HG02571 (cell line): Measurements from ENCODE around the gene C9.
"Not testable (repeated sequence)": the region's sequence is repeated elsewhere in the genome, so short reads cannot be mapped to it uniquely, and the experiment has no call there.

ENCODE experiments used
- ATAC-seq: cut with Tn5 transposase; IDR thresholded peaks from one replicate; pipeline ENCODE4 v1.9.1; 2021; ENCODE audit warnings: mild to moderate bottlenecking, moderate library complexity; ENCODE audit not compliant: unreplicated experiment

Gene C9

DNA sequence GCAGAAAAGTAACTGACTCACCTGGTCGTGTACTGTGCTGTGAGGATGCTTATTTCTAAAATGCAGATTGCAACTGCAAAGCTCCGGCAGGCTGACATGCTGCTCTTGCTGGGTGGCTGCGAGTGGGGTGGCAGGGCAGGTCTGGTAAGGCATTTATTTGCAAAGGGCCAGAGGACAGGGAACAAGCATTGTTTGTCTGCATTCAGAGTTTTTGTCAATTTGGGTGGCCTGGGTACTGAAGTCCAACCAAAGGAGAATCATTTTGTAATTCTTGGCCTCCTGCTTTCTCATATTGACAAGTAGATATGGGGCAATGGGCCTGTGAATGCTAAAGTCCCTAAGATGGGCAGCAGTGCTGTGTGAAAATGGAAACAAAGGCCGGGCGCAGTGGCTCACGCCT lies at the start of gene C9:
TSS of gene C9 (minus strand) at position 129 of the 400 bp plus-strand sequence. CDS start at position 98, 31 bp downstream.
- no peak for ATAC-seq

DNA sequence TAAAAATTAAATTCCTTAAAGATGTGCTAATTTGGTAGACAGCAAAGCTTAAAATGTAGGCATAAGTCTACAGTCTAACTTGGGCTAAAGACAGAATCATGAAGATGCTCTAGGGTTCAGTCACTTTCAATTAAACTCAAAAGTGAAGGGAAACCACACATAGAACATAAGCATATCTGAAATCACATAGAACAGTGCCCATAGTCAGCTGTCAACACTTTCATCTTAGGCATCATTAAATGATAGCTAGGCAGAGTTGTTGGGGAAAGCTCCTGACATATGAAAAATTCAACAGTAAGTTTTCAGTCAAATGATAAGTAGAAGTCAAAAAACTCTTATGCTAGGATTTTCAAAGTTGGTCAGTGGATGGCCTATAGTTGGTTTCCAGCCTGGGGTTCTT lies 49.5 kb upstream of the C9 start:
- no peak for ATAC-seq

DNA sequence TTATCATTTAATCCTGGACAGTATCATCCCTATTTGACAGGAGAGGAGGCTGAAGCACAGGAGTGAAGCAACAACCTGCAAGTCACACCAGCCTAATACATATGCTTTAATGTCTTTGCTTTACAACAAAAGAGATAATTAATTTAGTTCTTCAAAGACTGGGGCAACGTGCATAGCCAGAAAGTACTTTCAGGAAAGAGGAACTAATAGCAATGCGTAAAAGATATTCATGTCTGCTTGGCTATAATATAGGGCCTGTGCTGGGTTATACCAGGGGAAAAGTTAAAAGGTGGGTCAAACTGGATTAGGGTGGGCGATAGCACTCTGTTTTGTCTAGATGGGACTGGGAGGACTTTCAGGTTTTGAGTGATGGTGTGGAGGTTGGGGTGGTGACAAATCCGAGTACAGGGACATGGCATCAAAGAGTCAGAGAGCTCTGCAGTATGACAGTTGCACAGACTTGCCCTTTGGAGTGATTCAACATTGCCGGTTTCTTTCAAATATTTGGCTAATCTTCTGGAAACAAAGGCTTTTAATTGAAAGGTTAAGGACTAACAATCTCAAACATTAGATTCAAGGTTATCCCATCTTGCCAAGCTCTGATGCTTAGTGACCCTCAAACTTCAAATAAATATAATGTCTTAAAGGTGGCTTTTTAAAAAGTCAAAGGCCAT lies 48.6 kb upstream of the C9 start:
- no peak for ATAC-seq

DNA sequence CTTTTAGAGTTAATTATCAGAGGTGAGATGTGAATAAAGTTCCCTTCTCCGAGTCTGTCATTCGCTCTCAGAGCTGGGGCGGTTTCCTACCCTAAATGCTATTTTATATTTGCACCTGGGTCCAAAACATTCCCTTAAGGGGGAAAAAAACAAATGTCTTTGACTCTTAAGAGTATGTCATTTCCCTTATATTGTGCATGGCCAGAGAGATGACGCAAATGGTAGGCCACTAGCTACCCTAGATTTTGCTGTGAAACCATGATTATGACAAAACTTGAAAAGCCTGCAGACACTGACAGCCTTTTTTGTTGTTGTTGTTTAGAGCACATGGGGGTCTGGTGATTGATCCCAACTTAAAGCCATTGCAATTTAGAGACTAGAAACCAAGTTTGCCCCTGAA lies 47.7 kb upstream of the C9 start:
- no peak for ATAC-seq

DNA sequence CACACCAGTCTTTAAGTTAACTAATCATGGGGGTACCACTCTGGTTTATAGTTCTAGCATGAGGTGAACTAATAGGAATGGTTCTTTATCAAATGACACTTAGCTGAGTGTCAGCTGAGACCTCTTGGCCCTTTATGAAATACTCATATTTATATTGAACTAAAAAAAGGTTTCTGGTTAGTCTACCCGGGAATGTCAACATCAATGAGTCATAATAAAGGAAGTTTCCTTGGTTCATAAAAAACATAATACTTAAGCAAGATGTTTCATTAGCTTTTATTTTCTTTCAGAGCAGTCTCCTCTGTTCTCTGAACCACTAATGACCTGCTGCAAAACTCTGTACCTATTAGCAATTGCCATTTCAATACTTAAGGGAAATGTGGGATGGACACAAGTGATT lies 46.8 kb upstream of the C9 start:
- no peak for ATAC-seq

DNA sequence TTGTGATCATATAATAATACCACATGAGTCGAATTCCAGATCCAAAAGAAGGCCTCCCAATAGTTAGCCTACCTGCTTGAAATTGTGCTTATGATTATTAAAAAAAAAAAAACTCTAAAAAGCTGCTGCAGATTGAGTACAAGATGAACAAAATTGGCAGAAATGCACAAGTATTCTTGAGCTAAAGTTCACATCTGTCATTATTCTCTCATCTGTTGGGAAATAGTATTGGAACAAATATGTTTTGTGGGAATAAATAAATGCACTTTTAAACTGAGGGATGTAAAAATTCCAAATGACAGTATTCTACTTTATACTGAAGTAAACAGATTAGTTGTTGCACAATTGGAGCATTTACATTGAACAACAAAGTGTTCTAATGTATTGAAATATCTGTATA lies 44.7 kb upstream of the C9 start:
- no peak for ATAC-seq

DNA sequence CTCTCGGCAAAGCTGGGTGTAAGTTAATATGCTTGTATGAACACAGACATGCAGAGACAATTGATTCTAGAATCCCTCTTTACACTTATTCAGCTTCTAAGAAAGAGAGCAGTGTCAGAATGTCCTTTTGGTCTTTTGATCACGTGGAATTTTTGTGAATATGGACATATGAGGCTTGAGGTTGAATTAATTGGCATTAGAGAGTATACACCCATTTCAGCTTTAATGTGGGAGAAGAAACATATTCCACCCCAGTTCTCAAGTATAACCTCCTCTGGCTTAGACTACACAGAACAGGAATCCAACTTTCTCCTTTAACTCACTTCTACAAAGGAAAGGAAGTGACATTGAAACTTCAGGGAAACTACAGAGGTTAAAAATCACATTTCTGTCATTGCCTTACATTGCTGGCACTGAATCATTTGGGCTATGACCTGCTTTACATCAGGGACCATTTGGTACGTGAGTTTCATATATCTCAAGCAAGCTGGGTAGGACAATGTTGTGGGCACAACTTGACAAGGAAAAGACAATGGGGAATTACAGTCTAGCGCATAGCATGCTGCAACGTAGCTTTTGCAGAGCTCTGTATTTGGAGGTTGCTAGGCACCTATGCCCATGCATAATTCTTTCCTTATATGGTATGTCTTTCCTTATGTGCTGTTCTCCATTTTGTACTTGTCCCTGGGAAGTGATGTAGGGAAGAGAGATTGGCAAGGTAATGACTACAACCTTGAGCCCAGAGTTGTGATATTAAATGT lies 41.0 kb upstream of the C9 start:
- no peak for ATAC-seq

DNA sequence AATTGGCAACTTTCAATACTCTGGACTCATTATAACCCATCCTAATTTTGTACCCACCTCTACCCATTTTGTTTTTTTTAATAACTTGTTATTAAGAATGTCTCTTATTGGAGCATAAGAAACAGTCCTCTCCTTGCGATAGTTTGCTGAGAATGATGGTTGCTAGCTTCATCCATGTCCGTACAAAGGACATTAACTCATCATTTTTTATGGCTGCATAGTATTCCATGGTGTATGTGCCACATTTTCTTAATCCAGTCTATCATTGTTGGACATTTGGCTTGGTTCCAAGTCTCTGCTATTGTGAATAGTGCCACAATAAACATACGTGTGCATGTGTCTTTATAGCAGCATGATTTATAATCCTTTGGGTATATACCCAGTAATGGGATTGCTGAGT lies 39.5 kb upstream of the C9 start:
- ATAC-seq: not testable (repeated sequence)

DNA sequence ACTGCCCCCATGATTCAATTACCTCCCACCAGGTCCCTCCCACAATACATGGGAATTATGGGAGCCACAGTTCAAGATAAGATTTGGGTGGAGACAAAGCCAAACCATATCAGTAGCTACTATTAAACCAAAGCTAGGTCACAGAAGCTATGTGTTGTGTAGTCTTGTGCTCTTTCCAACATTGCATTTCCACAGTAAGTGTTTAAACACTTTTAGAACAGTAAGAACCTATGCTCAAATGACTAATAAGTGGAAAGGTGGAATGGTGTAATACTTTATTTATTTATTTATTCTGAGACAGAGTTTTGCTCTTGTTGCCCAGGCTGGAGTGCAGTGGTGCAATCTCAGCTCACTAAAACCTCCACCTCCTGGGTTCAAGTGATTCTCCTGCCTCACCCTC lies 37.8 kb upstream of the C9 start:
- not testable (repeated sequence) for ATAC-seq

DNA sequence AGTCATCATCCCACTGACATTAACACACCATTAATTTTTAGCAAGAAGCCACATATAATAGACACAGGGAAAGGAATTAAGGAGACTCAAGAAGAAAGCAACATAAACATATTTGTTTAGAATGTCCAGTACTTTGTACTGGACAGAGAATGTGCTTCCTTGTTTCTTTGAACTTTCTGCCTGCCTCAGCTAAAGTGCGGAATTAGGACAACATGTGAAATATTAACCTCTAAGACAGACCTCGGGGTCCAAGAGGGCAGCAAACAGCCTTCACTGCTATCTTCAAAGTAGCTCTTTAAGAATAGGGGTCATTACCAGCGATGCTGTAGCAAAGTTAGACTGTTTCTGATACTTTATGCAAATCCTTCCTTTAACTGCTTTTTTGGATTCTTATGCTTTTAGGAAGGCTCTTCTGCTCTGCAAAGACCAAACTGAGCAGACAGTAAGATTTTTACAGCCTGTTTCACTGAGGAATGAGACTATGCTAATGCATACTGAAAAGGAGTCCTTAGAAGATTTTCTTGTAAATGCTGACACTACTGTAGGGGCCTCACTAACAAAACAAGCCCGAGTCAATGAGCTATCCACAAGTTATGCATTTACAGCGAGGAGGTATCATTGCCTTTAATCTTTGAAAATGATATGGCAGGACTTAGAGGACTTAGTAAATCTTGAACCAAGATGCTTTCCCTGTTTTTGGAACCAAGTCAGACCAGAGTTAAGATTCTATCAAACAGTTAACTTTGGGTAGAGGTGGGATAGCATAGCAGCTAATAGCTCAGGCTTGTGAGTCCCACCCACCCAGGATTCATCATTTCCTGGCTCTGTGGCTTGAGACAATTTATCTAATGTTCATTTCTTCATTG lies 36.7 kb upstream of the C9 start:
- no peak for ATAC-seq

DNA sequence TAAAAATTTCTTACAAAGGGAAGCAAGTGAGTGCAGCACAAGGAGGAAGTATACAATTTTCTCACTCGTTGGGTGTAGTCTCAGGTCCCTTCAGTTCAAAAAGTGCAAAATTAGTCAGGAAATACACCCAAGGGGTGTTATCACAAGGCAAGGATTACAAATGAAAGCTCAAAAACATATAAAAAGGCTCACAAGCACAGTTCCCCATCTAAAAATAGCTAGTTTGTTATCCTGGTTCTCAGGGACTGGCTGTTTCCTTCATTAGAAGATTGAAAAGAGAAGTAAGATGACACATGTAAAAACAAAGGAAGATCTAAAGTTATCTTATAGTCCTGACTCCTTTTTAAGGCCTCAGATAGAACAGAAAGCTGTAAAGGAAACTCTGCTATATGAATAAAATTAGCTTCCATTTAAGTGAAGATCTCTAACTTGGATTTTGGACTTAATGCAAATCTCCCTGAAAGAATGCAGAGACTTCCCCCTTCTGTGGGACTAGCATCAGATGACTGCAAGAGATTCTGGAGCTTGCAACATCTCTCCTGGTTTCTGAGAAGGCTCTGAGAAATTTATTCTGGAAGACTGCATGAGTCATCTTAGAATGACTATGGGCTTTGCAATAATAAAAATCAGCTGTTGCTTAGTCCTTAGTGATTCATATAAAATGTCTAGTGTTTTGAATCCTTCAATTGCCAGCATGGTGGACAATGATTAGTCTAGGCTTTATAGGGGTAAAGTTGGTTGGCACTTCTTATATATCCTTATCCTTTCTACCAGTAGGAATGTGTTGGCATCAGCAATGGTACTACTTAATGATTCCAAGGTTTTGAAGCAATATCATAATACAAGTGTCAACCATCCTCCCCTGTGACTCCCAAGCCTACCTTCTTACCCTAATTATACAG lies 35.1 kb upstream of the C9 start:
- ATAC-seq: no peak

DNA sequence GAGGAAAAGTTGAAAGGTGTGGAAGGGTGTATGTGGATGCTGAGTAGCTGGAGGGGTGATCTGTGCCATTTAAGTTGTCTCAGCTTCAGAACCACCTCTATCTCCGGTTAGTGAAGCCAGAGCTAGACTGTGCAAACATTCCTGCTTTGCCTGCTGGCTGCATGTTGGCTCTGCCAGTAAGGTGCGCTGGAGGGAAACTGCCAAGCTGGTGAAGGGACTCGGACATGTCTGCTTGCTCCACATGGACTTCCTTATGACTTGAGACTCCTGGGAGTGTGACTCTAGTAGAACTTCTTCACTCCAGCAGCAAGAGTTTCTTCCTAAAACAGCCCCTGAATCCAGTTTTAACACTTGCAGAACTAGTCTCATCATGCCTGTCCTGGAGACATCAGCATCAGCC lies 32.5 kb upstream of the C9 start:
- ATAC-seq: no peak

DNA sequence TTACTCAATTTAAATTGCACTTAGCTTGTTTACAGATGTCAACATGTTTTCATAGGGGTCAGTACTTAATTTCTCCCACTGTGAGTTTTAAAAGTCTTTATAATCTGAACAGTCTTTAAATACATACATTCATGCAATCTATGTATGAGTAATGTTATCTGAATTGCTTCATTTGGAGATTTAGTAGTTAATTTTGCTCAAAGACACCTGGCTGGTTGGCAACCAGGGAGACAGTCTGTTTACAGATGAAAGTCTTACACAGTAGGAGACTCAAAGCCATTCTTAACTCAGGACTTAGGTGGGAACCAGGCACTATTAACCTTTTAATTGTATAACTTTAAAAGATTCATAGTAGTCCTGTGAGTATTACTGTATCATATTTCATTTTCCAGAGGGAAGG lies 31.2 kb upstream of the C9 start:
- no peak for ATAC-seq

DNA sequence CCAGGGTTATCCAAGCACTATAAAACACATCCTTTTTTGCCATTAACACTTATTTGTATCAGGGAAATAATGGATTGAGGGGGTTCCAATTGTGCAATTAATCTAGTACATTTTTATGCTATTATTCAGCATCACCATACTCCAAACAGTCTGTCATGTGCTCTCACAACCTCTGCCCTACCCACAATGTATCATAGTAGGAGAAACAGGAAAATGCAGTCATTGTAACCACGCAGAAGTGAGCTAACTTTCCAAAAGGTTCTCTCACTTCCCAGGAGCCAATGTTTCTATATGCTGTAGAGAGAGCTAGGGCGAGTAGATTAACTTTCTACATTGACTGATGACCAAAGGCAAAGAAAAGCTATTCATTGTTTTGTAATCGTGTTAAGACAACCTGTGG lies 30.7 kb upstream of the C9 start:
- ATAC-seq: no peak

DNA sequence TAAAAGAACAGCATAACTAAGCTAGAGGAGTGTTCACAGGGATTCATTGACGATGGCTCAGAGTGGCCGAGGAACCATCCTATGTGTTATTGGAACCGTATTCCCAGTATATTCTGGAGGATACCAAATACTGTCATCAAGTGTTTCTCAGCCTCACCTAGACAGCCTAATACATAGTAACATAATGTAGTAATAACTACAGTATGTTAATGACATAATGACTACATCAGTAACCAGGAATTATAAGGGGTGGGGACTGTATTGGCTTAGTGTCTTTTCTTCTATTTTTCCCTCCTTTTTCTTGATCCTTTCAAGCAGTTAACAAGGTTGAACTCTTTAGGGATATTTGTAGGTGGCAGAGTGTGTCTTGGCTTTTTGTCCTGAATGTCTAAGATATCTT lies 26.6 kb upstream of the C9 start:
- no peak for ATAC-seq

DNA sequence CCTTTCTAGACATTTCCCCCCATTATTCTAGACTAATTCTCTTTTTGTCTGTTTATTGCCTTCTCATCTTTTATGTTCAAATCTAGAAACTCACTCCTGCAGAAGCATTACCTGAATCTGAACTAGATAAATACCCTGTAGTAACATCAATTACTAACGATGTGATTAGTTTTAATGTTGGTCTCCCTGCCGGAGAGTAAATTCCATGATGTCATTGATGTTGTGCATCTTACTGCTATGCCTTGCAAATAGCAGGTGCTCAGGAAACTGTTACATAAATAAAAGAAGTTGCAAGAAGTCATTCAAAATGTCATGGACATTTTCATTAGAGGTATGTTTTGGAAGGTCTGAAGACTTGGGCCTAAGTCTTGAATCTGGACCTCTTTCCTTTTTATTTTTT lies 23.0 kb upstream of the C9 start:
- no peak for ATAC-seq

DNA sequence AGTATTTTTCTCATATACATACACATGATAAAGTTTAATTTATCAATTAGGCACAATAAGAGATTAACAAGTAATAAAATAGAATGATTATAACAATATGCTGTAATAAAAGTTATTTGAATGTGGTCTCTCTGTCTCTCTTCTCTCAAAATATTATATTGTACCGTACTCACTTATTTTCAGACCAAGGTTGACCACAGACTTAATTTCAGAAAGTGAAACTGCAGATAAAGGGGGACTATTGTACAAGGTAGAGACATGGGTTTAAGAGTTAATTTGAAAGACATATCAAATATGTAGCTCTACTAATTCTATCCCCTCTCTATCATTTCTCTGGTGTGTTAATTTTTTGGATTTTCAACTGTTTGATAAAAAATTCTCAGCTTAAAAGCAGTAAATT lies 20.0 kb upstream of the C9 start:
- ATAC-seq: no peak

DNA sequence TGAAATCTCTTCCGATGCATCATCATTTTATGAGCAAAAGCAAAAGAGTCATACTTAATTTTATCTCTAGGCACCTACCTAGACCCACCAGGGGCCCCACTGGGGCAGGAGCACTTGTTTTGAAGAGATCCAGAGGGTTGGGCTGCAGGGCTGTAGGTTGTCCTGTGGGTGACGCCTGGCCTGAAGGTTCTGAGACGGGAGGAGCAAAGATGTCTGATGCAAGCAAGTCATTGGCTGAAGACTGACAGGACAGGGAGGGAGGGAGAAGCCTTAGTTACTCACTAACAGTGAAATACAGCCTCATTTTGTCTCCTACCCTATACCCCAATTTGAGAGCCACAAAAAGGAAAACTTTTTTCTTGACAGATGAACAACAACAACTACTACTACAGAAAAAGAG lies 17.1 kb upstream of the C9 start:
- no peak for ATAC-seq

DNA sequence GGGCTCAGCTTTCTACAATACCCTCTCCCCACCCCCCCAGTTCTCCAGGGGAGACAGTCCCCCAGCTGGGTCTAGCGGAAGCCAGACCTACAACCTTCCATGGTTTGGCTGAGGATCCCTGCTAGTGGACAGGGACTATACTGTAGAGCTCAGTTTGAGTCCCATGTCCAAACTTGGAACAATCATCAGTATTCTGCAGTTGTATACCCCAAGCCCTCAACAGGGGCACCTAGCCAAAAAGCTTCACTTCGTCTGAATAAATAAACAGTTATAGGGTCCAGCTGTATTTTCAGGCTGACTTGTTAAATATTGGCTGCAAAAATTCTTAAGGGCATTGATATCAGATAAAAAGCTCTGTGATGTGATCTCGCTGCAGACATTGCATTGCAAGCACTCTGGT lies 15.4 kb upstream of the C9 start:
- ATAC-seq: no peak

DNA sequence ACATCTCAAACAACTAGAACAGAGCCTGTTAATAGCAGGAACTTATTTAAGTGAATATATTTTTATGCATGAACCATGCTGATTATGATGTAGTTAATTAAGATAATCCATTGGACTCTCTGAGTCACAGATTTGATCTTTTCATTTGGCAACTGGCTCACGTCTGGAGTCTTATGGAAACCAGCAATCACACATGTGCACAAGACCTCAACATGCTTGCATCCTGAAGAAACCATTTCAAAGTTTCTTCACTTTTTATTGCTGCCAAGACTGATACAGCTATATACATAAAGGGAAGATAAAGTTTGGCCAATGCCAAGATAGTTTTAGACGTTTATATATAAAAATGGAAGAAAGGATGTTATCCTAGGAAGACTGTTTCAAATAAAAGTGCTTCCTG lies 13.3 kb upstream of the C9 start:
- ATAC-seq: no peak

DNA sequence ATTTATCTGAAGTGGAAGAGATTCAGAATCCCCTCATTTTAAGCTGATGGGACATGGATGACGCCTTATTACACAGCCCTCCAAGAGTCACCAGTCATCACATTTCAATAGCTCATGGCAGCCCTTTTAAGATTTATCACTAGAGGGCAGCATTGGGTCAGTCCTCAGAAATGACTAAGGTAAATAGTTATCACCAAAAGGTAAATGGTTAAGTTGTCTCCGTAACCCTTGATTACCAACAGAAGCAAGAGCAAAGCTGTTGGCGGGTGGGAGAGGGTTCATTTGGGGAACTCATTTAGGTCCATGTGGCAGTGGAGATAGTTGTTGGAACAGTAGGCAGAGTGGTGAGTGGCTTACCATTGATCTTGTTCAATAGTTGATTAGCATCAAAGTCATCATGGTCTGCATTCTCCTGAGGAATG lies 12.0 kb upstream of the C9 start:
- peak; percentile 65 for ATAC-seq
